H1 (cell line): ENCODE measurements around the gene FAM174A. TPM values are rescaled to one million over a fixed set of nuclear protein-coding genes. Genes with fewer than 3 reads are reported as not detected.

Experiments
- CTCF ChIA-PET: fragments of 300-600 bp; sonication (Branson Sonifier 250); formaldehyde crosslinking; loops from one replicate; lab custom pipeline; 2021; ENCODE audit not compliant: partially characterized antibody; lab: Charles Lee
- POLR2A ChIA-PET: fragments of 300-600 bp; sonication (Branson Sonifier 250); formaldehyde crosslinking; loops from one replicate; lab custom pipeline; 2021; ENCODE audit warnings: inconsistent platforms; ENCODE audit not compliant: partially characterized antibody; lab: Charles Lee
- DNase-seq, 2 experiments: peaks; one replicate each; pipeline versions ENCODE4 v3.0.0 to v3.0.0-alpha.2; 2010 to 2022; ENCODE audit warnings: low spot score in 2 of 2, low read depth in 1 of 2, mixed read lengths in 1 of 2
- FAIRE-seq: peaks from 2 replicates; lab custom pipeline; 2011; peaks lifted over from hg19 to GRCh38; lab: Jason Lieb, UNC
- H2AFZ ChIP-seq: 2 replicates; pipeline ENCODE4 v1.8.1; 2012; ENCODE audit warnings: low read length, inconsistent platforms
- H2AK5ac ChIP-seq: 2 replicates; pipeline ENCODE4 v1.6.1; 2013; ENCODE audit warnings: low read depth, low read length
- H2BK120ac ChIP-seq: replicated peaks from 2 replicates; pipeline ENCODE3; 2013; ENCODE audit warnings: low read depth, low read length, inconsistent platforms
- H2BK12ac ChIP-seq: 2 replicates; pipeline ENCODE4 v1.6.1; 2013; ENCODE audit warnings: low read depth, low read length
- H2BK15ac ChIP-seq: 2 replicates; pipeline ENCODE4 v1.6.1; 2013; ENCODE audit warnings: low read length
- H2BK20ac ChIP-seq: 2 replicates; pipeline ENCODE4 v1.6.1; 2013; ENCODE audit warnings: low read length
- H2BK5ac ChIP-seq: 2 replicates; pipeline ENCODE4 v1.6.1; 2013; ENCODE audit warnings: low read depth, low read length
- H3K14ac ChIP-seq: 2 replicates; pipeline ENCODE4 v1.6.1; 2013; ENCODE audit warnings: inconsistent platforms; ENCODE audit not compliant: insufficient read length
- H3K18ac ChIP-seq: 2 replicates; pipeline ENCODE4 v1.6.1; 2013; ENCODE audit warnings: low read length; ENCODE audit errors: extremely low read depth
- H3K23ac ChIP-seq: 2 replicates; pipeline ENCODE4 v1.6.1; 2013; ENCODE audit warnings: inconsistent platforms; ENCODE audit not compliant: insufficient read length
- H3K23me2 ChIP-seq: 2 replicates; pipeline ENCODE4 v1.6.1; 2013; ENCODE audit warnings: low read depth, low read length
- H3K27ac ChIP-seq: 2 replicates; pipeline ENCODE4 v1.6.1; 2011; ENCODE audit warnings: low read depth, low read length, inconsistent platforms
- H3K27me3 ChIP-seq, 4 experiments: replicated peaks in 1 of 4; 1 replicate in 1 of 4; 2 replicates in 3 of 4; pipeline versions ENCODE4 v1.6.1 to v1.8.1; 2011 to 2013; ENCODE audit warnings: low read length in 3 of 4, mild to moderate bottlenecking in 3 of 4, inconsistent platforms in 2 of 4, mixed read lengths in 2 of 4, moderate library complexity in 1 of 4; ENCODE audit not compliant: control insufficient read depth in 3 of 4, insufficient read depth in 3 of 4; ENCODE audit errors: extremely low read depth in 1 of 4
- H3K36me3 ChIP-seq, 4 experiments: 2 replicates each; pipeline versions ENCODE4 v1.6.1 to v1.8.1; 2011 to 2013; ENCODE audit warnings: mild to moderate bottlenecking in 4 of 4, low read length in 3 of 4, moderate library complexity in 2 of 4, control low read depth in 1 of 4, inconsistent platforms in 1 of 4; ENCODE audit not compliant: insufficient read depth in 4 of 4, control insufficient read depth in 2 of 4
- H3K4ac ChIP-seq: replicated peaks from 2 replicates; pipeline ENCODE3; 2013; ENCODE audit warnings: low read length, low read depth, mixed read lengths, inconsistent platforms; ENCODE audit not compliant: insufficient read length
- H3K4me1 ChIP-seq, 4 experiments: replicated peaks in 1 of 4; 1 replicate in 1 of 4; 2 replicates in 3 of 4; pipeline versions ENCODE4 v1.6.1 to v1.8.1; 2011 to 2013; ENCODE audit warnings: low read length in 3 of 4, inconsistent platforms in 2 of 4, mixed read lengths in 1 of 4; ENCODE audit not compliant: insufficient read depth in 4 of 4, control insufficient read depth in 3 of 4
- H3K4me2 ChIP-seq, 2 experiments: 2 replicates each; pipeline versions ENCODE4 v1.6.1 to v1.8.1; 2011 to 2013; ENCODE audit warnings: low read depth in 2 of 2, low read length in 2 of 2, control low read depth in 1 of 2, inconsistent platforms in 1 of 2, mild to moderate bottlenecking in 1 of 2; ENCODE audit not compliant: insufficient read depth in 1 of 2
- H3K4me3 ChIP-seq, 4 experiments: fragments of 200-600, 300-600 bp in 1 of 4; sonication (generic), shearing (Covaris generic), sonication (Bioruptor Twin) in 1 of 4; 2 replicates each; pipeline versions ENCODE4 v1.5.1 to v1.8.1; 2011 to 2016; ENCODE audit warnings: low read length in 4 of 4, low read depth in 3 of 4, control low read depth in 2 of 4, inconsistent platforms in 2 of 4, mild to moderate bottlenecking in 2 of 4, mixed read lengths in 1 of 4, moderate library complexity in 1 of 4; ENCODE audit not compliant: insufficient read depth in 2 of 4; ENCODE audit errors: extremely low read depth in 1 of 4
- H3K56ac ChIP-seq: replicated peaks from 2 replicates; pipeline ENCODE3; 2013; ENCODE audit warnings: low read depth, mild to moderate bottlenecking, mixed read lengths, low read length, inconsistent platforms; ENCODE audit not compliant: insufficient read length
- H3K79me1 ChIP-seq: 2 replicates; pipeline ENCODE4 v1.6.1; 2013; ENCODE audit warnings: low read depth, low read length, control low read depth
- H3K79me2 ChIP-seq, 2 experiments: 2 replicates each; pipeline versions ENCODE4 v1.6.1 to v1.8.1; 2012 to 2013; ENCODE audit warnings: low read length in 2 of 2, mild to moderate bottlenecking in 2 of 2, inconsistent platforms in 1 of 2; ENCODE audit not compliant: insufficient read depth in 2 of 2, control insufficient read depth in 1 of 2
- H3K9ac ChIP-seq, 4 experiments: replicated peaks in 1 of 4; 1 replicate in 1 of 4; 2 replicates in 3 of 4; pipeline versions ENCODE4 v1.6.1 to v1.8.1; 2011 to 2013; ENCODE audit warnings: low read depth in 3 of 4, low read length in 3 of 4, control low read depth in 2 of 4, mild to moderate bottlenecking in 2 of 4, moderate library complexity in 2 of 4, inconsistent platforms in 1 of 4; ENCODE audit errors: extremely low read depth in 1 of 4
- H3K9me3 ChIP-seq, 2 experiments: 2 replicates each; pipeline versions ENCODE4 v1.6.1 to v1.8.1; 2012 to 2013; ENCODE audit warnings: mild to moderate bottlenecking in 2 of 2, moderate library complexity in 2 of 2, control low read depth in 1 of 2, inconsistent platforms in 1 of 2, low read depth in 1 of 2, low read length in 1 of 2, mixed read lengths in 1 of 2; ENCODE audit not compliant: insufficient read depth in 2 of 2
- H4K20me1 ChIP-seq, 2 experiments: replicated peaks in 1 of 2; 2 replicates each; pipeline versions ENCODE3 to v1.8.1; 2011 to 2013; ENCODE audit warnings: inconsistent platforms in 2 of 2, low read length in 2 of 2, mild to moderate bottlenecking in 1 of 2; ENCODE audit not compliant: insufficient read depth in 2 of 2, control insufficient read depth in 1 of 2
- H4K5ac ChIP-seq: 2 replicates; pipeline ENCODE4 v1.6.1; 2013; ENCODE audit warnings: low read length, low read depth, mixed read lengths, inconsistent platforms; ENCODE audit not compliant: insufficient read length
- H4K8ac ChIP-seq: 2 replicates; pipeline ENCODE4 v1.8.0; 2013; ENCODE audit warnings: mild to moderate bottlenecking, moderate library complexity, low read length, inconsistent platforms; ENCODE audit not compliant: insufficient read depth; ENCODE audit errors: extremely low read depth
- H4K91ac ChIP-seq: replicated peaks from 2 replicates; pipeline ENCODE3; 2013; ENCODE audit warnings: low read length, mixed read lengths, inconsistent platforms; ENCODE audit not compliant: insufficient read length
- CBX8 ChIP-seq: fragments of 300-800, 300-1000 bp; sonication (generic); IDR thresholded peaks from 2 replicates; pipeline ENCODE4 v1.7.1; 2016; ENCODE audit warnings: low read depth, low read length, borderline replicate concordance
- WGBS, 2 experiments: shearing (Covaris generic) in 1 of 2; methylation state at CpG; one replicate each; pipeline versions ENCODE4 v1.1.6 to v1.1.7; 2013 to 2015; ENCODE audit warnings: low lambda C conversion rate in 2 of 2, mixed read lengths in 2 of 2, inconsistent platforms in 1 of 2, low coverage in 1 of 2, missing lambda C conversion rate in 1 of 2; ENCODE audit not compliant: insufficient replicate concordance in 2 of 2, insufficient coverage in 1 of 2, insufficient read length in 1 of 2; ENCODE audit errors: extremely low coverage in 1 of 2, missing lambda C conversion rate in 1 of 2; 5-methylcytosine and 5-hydroxymethylcytosine counted together
- polyA plus RNA-seq, 7 experiments: library from polyadenylated mRNA; depleted of rRNA in 3 of 7; stranded (reverse) in 5 of 7; unstranded in 2 of 7; fragments of >200 nt in 5 of 7; fragments of 200-250 nt in 2 of 7; gene quantifications; 1 replicate in 5 of 7; 2 replicates in 1 of 7; 4 replicates in 1 of 7; pipeline versions ENCODE4 v1.2.1 to v1.2.3, GENCODE V29; 2011 to 2013; ENCODE audit warnings: missing spikeins in 2 of 7, mixed read lengths in 2 of 7
- total RNA-seq: library from RNA; stranded (reverse); fragmentation: NEBNext Ultra II Directional; extraction: Animal tissue kit (Norgen Biotek cat#: 25700); gene quantifications from 2 replicates; pipeline ENCODE4 v1.2.1, GENCODE V29; 2021

The FAM174A gene
- total and polyA plus RNA-seq, 2 of the 8 experiments (the other 6 are each of a cell fraction or from before 2014, with no cell fraction given), result 3.9 to 5.3 TPM

GRCh38 chr5:100551183-100551582 is 16.0 kb downstream of the FAM174A start:
- H3K56ac ChIP-seq, result no peak overlapping the region
- H3K4me1 ChIP-seq, result no peaks in the 10 kb centered on the region
- H3K9me3 ChIP-seq, result no peaks in the 10 kb centered on the region
- no peaks in the 10 kb centered on the region for H3K79me1 ChIP-seq
- H3K4me2 ChIP-seq, result no peak overlapping the region
- H2BK15ac ChIP-seq, result no peak overlapping the region
- H3K36me3 ChIP-seq, result no peaks in the 10 kb centered on the region
- no peak overlapping the region for H3K14ac ChIP-seq
- DNase-seq (no peak), FAIRE-seq (no peak)
- H2BK5ac ChIP-seq, result no peak overlapping the region; the same call in 1 of the 2 replicates
- H2BK120ac ChIP-seq, result no peak overlapping the region
- H3K4me3 ChIP-seq, result no peak overlapping the region
- ChIA-PET POLR2A (no interaction called here), CTCF (interaction anchor here (1.3 kb wide), 1 partner anchor 31 kb away, joined by 3 read pairs; no protein-coding TSS in a partner anchor)
- 95% methylated on average over 3 of the region's 3 CpGs; no CpG with 5 or more reads in 1 of the 2 experiments for WGBS, 2 experiments
- no peak overlapping the region for H2BK20ac ChIP-seq
- no peak for TF ChIP-seq CBX8
- peaks cover 0 to 2% of the 10 kb centered on the region in 2 experiments for H4K20me1 ChIP-seq
- H3K23ac ChIP-seq, result no peak overlapping the region
- H2BK12ac ChIP-seq, result no peak overlapping the region
- no peak overlapping the region for H4K8ac ChIP-seq
- H2AK5ac ChIP-seq, result no peak overlapping the region
- H3K9ac ChIP-seq, result no peak overlapping the region
- no peak overlapping the region for H3K4ac ChIP-seq
- H3K18ac ChIP-seq, result no peak overlapping the region
- H2AFZ ChIP-seq, result no peak overlapping the region
- H3K27ac ChIP-seq, result no peak overlapping the region
- no peaks in the 10 kb centered on the region for H3K79me2 ChIP-seq
- H3K23me2 ChIP-seq, result no peaks in the 10 kb centered on the region
- H4K91ac ChIP-seq, result no peak overlapping the region
- no peak overlapping the region for H4K5ac ChIP-seq
- H3K27me3 ChIP-seq, result no peaks in the 10 kb centered on the region
